Measurements from ENCODE around the gene SDE2.
"Not testable (repeated sequence)": the region's sequence is repeated elsewhere in the genome, so short reads cannot be mapped to it uniquely, and the experiment has no call there.

Gene SDE2

DNA sequence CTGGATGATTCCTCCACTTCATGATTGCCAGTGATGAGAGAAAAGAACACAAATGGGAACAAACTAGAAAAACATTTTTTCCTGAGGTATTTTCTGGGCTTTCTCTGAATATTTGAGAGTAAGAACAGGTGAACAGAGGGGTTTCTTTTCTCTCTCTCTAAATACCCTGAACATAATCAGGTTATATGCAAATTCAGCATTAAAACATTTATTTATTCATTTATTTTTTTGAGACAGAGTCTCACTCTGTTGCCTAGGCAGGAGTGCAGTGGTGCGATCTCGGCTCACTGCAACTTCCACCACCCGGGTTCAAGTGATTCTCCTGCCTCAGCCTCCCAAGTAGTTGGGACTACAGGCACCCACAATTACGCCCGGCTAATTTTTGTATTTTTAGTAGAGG is 52.3 kb downstream of the SDE2 start:
- no peak overlapping the region for H3K4me3 ChIP-seq (ENCODE audit: low read depth, low read length)
- no peak for DNase-seq (ENCODE audit: low read depth)

DNA sequence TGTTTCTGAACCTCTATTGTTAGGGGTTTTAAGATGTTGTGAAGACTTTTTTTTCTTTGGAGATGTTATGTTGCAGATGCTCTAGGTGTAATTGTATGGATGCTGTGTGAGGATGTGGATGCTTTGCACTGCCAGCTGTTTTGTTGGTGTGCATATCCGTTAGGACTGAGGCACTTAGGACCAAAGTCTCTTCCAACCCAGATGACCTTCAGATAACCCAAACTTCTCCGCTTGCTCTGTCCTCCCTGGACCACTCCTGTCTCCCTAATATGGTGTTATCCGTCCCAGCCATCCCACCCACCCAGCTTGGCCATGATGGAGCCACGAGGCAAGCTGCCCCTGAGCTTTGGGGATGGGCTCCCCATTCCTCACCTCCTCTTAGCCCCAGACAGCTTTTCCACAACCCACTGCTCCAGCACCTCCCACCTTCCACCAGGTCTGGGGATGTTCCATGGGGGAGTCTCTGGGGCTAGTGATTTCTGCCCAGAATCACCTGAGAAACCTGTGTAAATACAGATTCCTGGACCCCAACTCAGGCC is 53.0 kb downstream of the SDE2 start:
- H3K4me3 ChIP-seq (ENCODE audit: low read depth, low read length) = no peak overlapping the region
- DNase-seq (ENCODE audit: low read depth) = no peak

- DNase-seq (ENCODE audit: low read depth) = no peak
- H3K4me3 ChIP-seq (ENCODE audit: low read depth, low read length) = no peak overlapping the region
Observed at GRCh38 chr1:225945564-225945963, 53.6 kb downstream of the SDE2 start.

GRCh38 chr1:225944951-225945350 is 54.2 kb downstream of the SDE2 start:
- no peak for DNase-seq (ENCODE audit: low read depth)

GRCh38 chr1:225944387-225944786 is 54.8 kb downstream of the SDE2 start:
- no peak overlapping the region for H3K4me3 ChIP-seq (ENCODE audit: low read depth, low read length)
- no peak for DNase-seq (ENCODE audit: low read depth)

More at GRCh38 chr1:225944951-225945350, 54.2 kb downstream of the SDE2 start:
- H3K4me3 ChIP-seq (ENCODE audit: low read depth, low read length) = no peak overlapping the region

DNA sequence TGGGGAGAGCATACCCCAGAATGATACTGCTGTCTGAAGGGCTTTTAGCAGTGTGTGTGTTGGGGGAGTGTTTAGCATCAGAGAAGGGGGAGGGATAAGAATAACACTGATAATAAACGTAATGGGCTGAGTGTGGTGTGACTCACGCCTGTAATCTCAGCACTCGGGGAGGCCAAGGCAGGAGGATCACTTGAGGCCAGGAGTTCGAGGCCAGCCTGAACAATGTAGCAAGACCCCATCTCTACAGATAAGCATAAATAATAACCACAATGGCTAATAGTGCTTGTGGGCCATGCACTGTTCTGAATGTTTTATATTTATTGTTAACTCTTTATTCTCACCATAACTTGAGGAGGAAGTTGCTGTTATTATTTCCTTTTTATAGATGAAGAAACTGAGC is 55.6 kb downstream of the SDE2 start:
- DNase-seq (ENCODE audit: low read depth) = no peak
- no peak overlapping the region for H3K4me3 ChIP-seq (ENCODE audit: low read depth, low read length)

GRCh38 chr1:225942574-225942973 is 56.6 kb downstream of the SDE2 start:
- no peak overlapping the region for H3K4me3 ChIP-seq (ENCODE audit: low read depth, low read length)
- no peak for DNase-seq (ENCODE audit: low read depth)

DNA sequence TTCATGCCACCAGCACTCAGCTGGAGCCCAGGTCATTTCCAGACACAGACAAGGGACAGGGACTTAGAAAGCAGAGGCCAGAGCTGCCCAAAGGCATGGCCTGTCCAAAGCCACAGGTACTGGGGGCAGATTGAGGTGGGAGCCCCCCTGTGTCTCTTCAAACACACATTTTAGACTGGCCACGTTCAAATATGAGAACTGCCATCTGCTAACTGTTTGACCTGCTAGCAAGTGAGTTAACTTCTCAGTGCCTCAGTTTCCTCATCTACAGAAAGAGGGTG is 57.3 kb downstream of the SDE2 start:
- H3K4me3 ChIP-seq (ENCODE audit: low read depth, low read length) = no peak overlapping the region
- no peak for DNase-seq (ENCODE audit: low read depth)

DNA sequence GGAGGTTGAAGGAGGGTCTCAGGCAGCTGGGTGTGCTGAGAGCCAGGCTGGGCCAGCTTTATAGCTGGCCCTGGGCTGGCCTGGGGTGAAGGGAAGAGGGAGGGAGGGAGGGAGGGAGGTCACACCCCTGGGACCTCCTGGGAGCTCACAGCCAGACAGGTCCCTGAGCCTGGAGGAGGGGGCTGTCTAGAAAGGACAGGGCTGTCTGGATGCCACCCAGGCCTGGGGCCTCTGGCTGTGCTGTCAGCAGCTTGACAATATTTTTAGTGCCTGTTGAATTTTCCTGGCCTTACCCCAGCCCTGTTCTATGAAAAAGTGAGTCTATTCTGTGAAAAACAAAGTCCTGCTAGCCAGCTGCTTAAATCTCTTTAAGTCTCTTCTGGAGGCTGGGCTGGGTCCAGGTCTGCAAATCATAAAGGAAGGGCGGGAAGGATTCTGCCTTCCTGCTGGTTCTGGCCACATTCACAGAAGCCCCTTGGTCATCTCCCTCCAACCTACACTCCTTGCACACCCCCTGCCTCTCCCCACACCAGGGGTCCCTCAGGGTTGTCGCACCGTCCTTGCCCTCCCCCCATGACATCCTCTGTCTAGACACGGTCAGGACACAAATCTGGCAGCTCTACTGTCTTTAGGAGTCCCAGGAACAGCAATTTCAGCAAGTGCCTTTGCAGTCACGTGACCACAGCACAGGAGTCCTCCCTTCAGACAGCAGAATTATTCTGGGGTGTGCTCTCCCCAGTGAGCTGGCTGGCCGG is 57.8 kb downstream of the SDE2 start, which contains the start of gene LEFTY2:
Gene LEFTY2 (minus strand): TSS at position 34 of the 755 bp plus-strand sequence. CDS start 80 bp downstream, outside the sequence.
- no peak for DNase-seq (ENCODE audit: low read depth)
- H3K4me3 ChIP-seq (ENCODE audit: low read depth, low read length) = no peak within 1 kb of the TSS

DNA sequence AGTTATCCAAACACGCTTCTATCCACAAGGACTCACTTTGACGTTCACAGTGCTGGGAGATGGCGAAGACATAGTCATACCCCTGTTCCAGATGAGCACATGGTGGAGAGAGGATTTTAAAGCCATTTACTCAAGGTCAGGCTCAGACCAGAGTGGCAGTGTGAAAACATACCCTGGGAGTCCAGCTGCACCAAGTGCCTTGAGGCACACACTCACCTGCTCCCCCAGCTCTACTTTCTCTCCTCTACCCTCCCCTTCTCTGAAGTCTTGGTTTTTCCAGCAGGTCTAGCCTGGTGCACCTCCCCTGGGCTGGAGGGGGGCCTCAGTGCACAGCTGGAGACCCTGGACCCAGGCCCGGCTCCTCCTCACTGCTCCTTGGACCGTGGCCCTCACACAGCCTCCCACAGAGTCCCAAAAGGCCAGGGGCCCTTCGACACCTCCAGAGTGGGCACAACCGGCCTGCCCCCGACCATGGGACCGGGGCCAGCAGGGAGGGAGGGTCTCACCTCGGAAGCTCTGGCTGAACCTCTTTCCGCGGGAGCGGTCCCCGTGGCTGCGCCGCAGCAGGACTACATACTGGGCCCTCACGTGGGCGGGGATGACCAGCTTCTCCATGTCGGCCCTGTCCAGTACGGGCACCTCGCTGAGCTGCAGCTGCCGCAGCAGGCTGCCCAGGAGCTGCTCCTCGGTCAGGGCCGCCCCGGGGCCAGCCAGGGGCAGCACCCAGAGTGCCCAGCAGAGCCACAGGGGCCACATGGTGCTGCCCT is 58.6 kb downstream of the SDE2 start:
- no peak overlapping the region for H3K4me3 ChIP-seq (ENCODE audit: low read depth, low read length)
- DNase-seq (ENCODE audit: low read depth) = no peak

DNA sequence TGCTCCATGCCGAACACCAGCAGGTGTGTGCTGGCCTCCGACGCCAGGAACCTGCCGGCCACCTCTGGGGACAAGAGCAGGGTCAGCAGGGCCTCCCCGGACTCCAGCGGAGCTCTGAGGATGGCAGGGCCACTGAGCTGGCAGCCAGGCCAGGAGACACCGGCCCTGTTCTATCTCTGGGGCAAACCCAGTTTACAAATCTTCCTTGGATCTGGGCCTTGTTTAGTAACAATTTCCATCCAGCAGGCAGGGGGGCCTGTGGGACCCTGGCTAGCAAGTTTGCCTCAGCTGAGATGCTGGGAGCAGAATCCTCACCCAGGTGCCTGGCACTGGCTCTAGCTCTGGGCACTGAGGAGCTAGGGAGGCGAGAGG is 59.2 kb downstream of the SDE2 start:
- not testable (repeated sequence) for H3K4me3 ChIP-seq (ENCODE audit: low read depth, low read length); DNase-seq (ENCODE audit: low read depth)

- DNase-seq (ENCODE audit: low read depth); H3K4me3 ChIP-seq (ENCODE audit: low read depth, low read length): not testable (repeated sequence)
Observed at GRCh38 chr1:225939097-225939938, 59.8 kb downstream of the SDE2 start.

GRCh38 chr1:225937048-225937968 is 61.8 kb downstream of the SDE2 start:
- no peak for DNase-seq (ENCODE audit: low read depth)

GRCh38 chr1:225936523-225936922 is 62.6 kb downstream of the SDE2 start:
- no peak overlapping the region for H3K4me3 ChIP-seq (ENCODE audit: low read depth, low read length)
- DNase-seq (ENCODE audit: low read depth) = no peak

More at GRCh38 chr1:225937048-225937968, 61.8 kb downstream of the SDE2 start:
- no peak overlapping the region for H3K4me3 ChIP-seq (ENCODE audit: low read depth, low read length)

GRCh38 chr1:225936086-225936485 is 63.1 kb downstream of the SDE2 start:
- not testable (repeated sequence) for DNase-seq (ENCODE audit: low read depth); H3K4me3 ChIP-seq (ENCODE audit: low read depth, low read length)

DNA sequence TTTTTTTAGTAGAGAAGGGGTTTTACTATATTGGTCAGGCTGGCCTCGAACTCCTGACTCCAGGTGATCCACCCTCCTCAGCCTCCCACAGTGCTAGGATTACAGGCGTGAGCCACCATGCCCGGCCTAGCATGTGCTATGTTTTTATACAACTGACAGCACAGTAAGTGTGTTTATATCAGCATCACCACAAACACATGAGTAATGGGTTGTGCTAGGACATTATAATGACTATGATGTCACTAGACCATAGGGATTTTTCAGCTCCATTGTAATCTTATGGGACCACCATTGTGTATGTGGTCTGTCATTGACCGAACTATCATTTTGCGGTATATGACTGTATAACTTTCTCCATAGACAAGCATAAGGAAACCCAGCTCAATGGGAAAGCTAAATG is 64.4 kb downstream of the SDE2 start:
- H3K4me3 ChIP-seq (ENCODE audit: low read depth, low read length) = no peak overlapping the region
- no peak for DNase-seq (ENCODE audit: low read depth)

DNA sequence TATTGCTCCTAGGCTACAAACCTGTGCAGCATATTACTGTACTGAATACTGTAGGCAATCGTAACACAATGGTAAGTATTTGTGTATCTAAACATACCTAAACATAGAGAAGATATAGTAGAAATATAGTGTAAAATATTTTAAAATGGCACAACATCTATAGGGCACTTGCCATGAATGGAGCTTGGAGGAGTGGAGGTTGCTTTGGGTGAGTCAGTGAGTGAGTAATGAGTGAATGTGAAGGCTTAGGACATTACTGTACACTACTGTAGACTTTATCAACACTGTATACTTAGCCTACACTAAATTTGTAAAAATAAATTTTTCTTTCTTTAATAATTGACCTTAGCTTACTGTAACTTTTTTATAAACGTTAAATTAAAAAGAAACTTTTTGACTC is 66.1 kb downstream of the SDE2 start:
- H3K4me3 ChIP-seq (ENCODE audit: low read depth, low read length) = no peak overlapping the region
- no peak for DNase-seq (ENCODE audit: low read depth)
